Right ventricle myocardium superior (tissue), 1 donor: ENCODE results near the gene FYCO1. TPM values are rescaled to one million over a fixed set of nuclear protein-coding genes. Genes with fewer than 3 reads are reported as not detected.

ENCODE experiments used
- ATAC-seq: fragments of 200-7000 bp; cut with Tn5 transposase; one replicate; pipeline ENCODE4 v1.9.1; 2020; ENCODE audit warnings: mild to moderate bottlenecking; ENCODE audit not compliant: poor library complexity
- DNase-seq: peaks from one replicate; pipeline ENCODE4 v3.0.0-alpha.2; 2020
- intact Hi-C: fragments of 100-400 bp; cut with DNase I; formaldehyde crosslinking; loops from one replicate; pipeline ENCODE4 v1.11.2; 2022
- total RNA-seq: library from RNA; stranded (reverse); fragmentation: NEBNext Ultra II Directional; extraction: Animal tissue kit (Norgen Biotek cat#: 25700); gene quantifications from one replicate; pipeline ENCODE4 v1.2.1, GENCODE V29; 2021
- donor health status: DM: no; HTN: yes; CAD: no; lungs with severe emphysema.

Gene FYCO1
- total RNA-seq, 1 donor from 2014 or later = 120 TPM

GRCh38 chr3:45937206-45938042 lies 58.2 kb downstream of the FYCO1 start:
- ATAC-seq (no peak), DNase-seq (no peak)
- intact Hi-C loops = loop anchor here (2.0 kb wide), 1 partner anchor 141 kb away; no protein-coding TSS in a partner anchor

- ATAC-seq (no peak), DNase-seq (no peak)
- intact Hi-C loops = no loop called here
Observed at GRCh38 chr3:45936261-45936660, 59.4 kb downstream of the FYCO1 start.

GRCh38 chr3:45933591-45933990 lies 62.0 kb downstream of the FYCO1 start:
- intact Hi-C loops = no loop called here
- DNase-seq (no peak), ATAC-seq (peak; percentile 35)

GRCh38 chr3:45932112-45932511 lies 63.5 kb downstream of the FYCO1 start:
- no peak for DNase-seq
- intact Hi-C loops = no loop called here
- ATAC-seq = peak; percentile 5

GRCh38 chr3:45931496-45931895 lies 64.1 kb downstream of the FYCO1 start:
- DNase-seq = no peak
- intact Hi-C loops = no loop called here
- ATAC-seq = no peak

GRCh38 chr3:45929042-45929679 lies 66.5 kb downstream of the FYCO1 start:
- peak; percentile 48 for ATAC-seq
- peak; percentile 60 for DNase-seq
- intact Hi-C loops = loop anchor here (5.0 kb wide), 1 partner anchor 167 kb away; no protein-coding TSS in a partner anchor

- ATAC-seq = no peak
- no peak for DNase-seq
- intact Hi-C loops = loop anchor here (5.0 kb wide), 1 partner anchor 166 kb away; no protein-coding TSS in a partner anchor
Observed at GRCh38 chr3:45927881-45928280, 67.7 kb downstream of the FYCO1 start.

GRCh38 chr3:45923755-45924154 lies 71.9 kb downstream of the FYCO1 start:
- ATAC-seq (no peak), DNase-seq (no peak)
- intact Hi-C loops = no loop called here

GRCh38 chr3:45922950-45923590 lies 72.6 kb downstream of the FYCO1 start:
- intact Hi-C loops = no loop called here
- DNase-seq (no peak), ATAC-seq (no peak)

- DNase-seq = no peak
- no peak for ATAC-seq
- intact Hi-C loops = no loop called here
Observed at GRCh38 chr3:45922039-45922326, 73.6 kb downstream of the FYCO1 start.

- DNase-seq = no peak
- ATAC-seq = no peak
- intact Hi-C loops = no loop called here
Observed at GRCh38 chr3:45921158-45922038, 74.2 kb downstream of the FYCO1 start.

GRCh38 chr3:45917146-45917898 lies 78.3 kb downstream of the FYCO1 start:
- intact Hi-C loops = no loop called here
- DNase-seq = no peak
- ATAC-seq = no peak

- intact Hi-C loops = no loop called here
- DNase-seq = no peak
- ATAC-seq = no peak
Observed at GRCh38 chr3:45915518-45916231, 79.9 kb downstream of the FYCO1 start.

GRCh38 chr3:45915059-45915439 lies 80.6 kb downstream of the FYCO1 start:
- intact Hi-C loops = no loop called here
- no peak for ATAC-seq
- no peak for DNase-seq

- intact Hi-C loops = no loop called here
- DNase-seq (no peak), ATAC-seq (no peak)
Observed at GRCh38 chr3:45914362-45915058, 81.1 kb downstream of the FYCO1 start.

GRCh38 chr3:45912435-45912834 lies 83.2 kb downstream of the FYCO1 start:
- DNase-seq (no peak), ATAC-seq (no peak)
- intact Hi-C loops = no loop called here
